GM12878 (cell line): Measurements from ENCODE around the gene ETV4. TPM values are rescaled to one million over a fixed set of nuclear protein-coding genes. Genes with fewer than 3 reads are reported as not detected.

Experiments used
- ATAC-seq: fragments of 200-7000 bp; cut with Tn5 transposase; 3 replicates; pipeline ENCODE4 v1.9.1; 2020; ENCODE audit warnings: mild to moderate bottlenecking, moderate library complexity
- BruUV-seq: library from RNA; stranded (reverse); fragments of 400-500 nt; replicated peaks from 2 replicates; lab custom pipeline; 2021; lab: Mats Ljungman, UMichigan
- CTCF ChIA-PET: fragments of 300-600 bp; sonication (Branson Sonifier 250); formaldehyde crosslinking; extraction: SDS; loops from one replicate; lab custom pipeline; 2021; ENCODE audit warnings: inconsistent platforms; lab: Yijun Ruan, JAX
- POLR2A ChIA-PET: fragments of 350-600 bp; formaldehyde crosslinking; extraction: SDS; loops from one replicate; lab custom pipeline; 2021; ENCODE audit warnings: inconsistent platforms; lab: Charles Lee
- RAD21 ChIA-PET: fragments of 300-600 bp; sonication (Branson Sonifier 250); formaldehyde crosslinking; loops from one replicate; lab custom pipeline; 2023; ENCODE audit warnings: antibody characterized with exemption; ENCODE audit not compliant: unreplicated experiment; lab: Charles Lee
- SMC1A ChIA-PET: fragments of 300-600 bp; sonication (Branson Sonifier 250); formaldehyde crosslinking; loops from one replicate; lab custom pipeline; 2023; ENCODE audit not compliant: unreplicated experiment, uncharacterized antibody; lab: Charles Lee
- DNase-seq: peaks from one replicate; pipeline ENCODE4 v3.0.0-alpha.2; 2011; ENCODE audit warnings: low read depth, low spot score
- FAIRE-seq: peaks from 3 replicates; lab custom pipeline; 2011; peaks lifted over from hg19 to GRCh38; lab: Jason Lieb, UNC
- H2AFZ ChIP-seq: 2 replicates; pipeline ENCODE4 v1.6.0; 2011; ENCODE audit warnings: low read depth, low read length, control low read depth; ENCODE audit not compliant: control insufficient read depth
- H3K27ac ChIP-seq: 2 replicates; pipeline ENCODE4 v1.5.1; 2011; ENCODE audit warnings: control low read depth; ENCODE audit not compliant: control insufficient read depth, insufficient read depth
- H3K27me3 ChIP-seq, 2 experiments: replicated peaks in 1 of 2; 2 replicates each; pipeline versions ENCODE4 v1.6.0 to v1.6.1; 2011; ENCODE audit warnings: low read length in 1 of 2; ENCODE audit not compliant: control insufficient read depth in 2 of 2, insufficient read depth in 2 of 2
- H3K36me3 ChIP-seq, 2 experiments: 2 replicates each; pipeline ENCODE4 v1.5.1; 2011; ENCODE audit warnings: low read length in 1 of 2; ENCODE audit not compliant: control insufficient read depth in 2 of 2, insufficient read depth in 2 of 2
- H3K4me1 ChIP-seq: 2 replicates; pipeline ENCODE4 v1.6.1; 2011; ENCODE audit warnings: mild to moderate bottlenecking, low read length, moderate library complexity, mixed read lengths; ENCODE audit not compliant: control insufficient read depth, insufficient read depth
- H3K4me2 ChIP-seq: 2 replicates; pipeline ENCODE4 v1.6.0; 2011; ENCODE audit warnings: control low read depth; ENCODE audit not compliant: control insufficient read depth, insufficient read depth
- H3K4me3 ChIP-seq: fragments of 200-600 bp; sonication (generic); 2 replicates; pipeline ENCODE4 v1.5.1; 2016
- H3K79me2 ChIP-seq: 2 replicates; pipeline ENCODE4 v1.6.0; 2011; ENCODE audit warnings: low read length; ENCODE audit not compliant: control insufficient read depth, insufficient read depth
- H3K9ac ChIP-seq: 2 replicates; pipeline ENCODE4 v1.8.0; 2011; ENCODE audit warnings: low read length, control low read depth, mixed read lengths; ENCODE audit not compliant: control insufficient read depth, insufficient read depth
- H3K9me3 ChIP-seq: replicated peaks from 3 replicates; pipeline ENCODE4 v1.5.1; 2011; ENCODE audit warnings: mild to moderate bottlenecking, low read length; ENCODE audit not compliant: control insufficient read depth, insufficient read depth
- H4K20me1 ChIP-seq: 2 replicates; pipeline ENCODE4 v1.6.0; 2011; ENCODE audit not compliant: control insufficient read depth, insufficient read depth
- ATF3 ChIP-seq: IDR thresholded peaks from 2 replicates; pipeline ENCODE4 v1.6.1; 2011; ENCODE audit warnings: low read depth, mild to moderate bottlenecking, low read length, moderate library complexity, borderline replicate concordance; ENCODE audit errors: extremely low read depth
- BCL3 ChIP-seq: IDR thresholded peaks from 2 replicates; pipeline ENCODE4 v1.6.1; 2011; ENCODE audit warnings: borderline replicate concordance, low read depth, mild to moderate bottlenecking, moderate library complexity, low read length; ENCODE audit not compliant: insufficient read depth, poor library complexity, severe bottlenecking
- CBX3 ChIP-seq: fragments of 200-600 bp; sonication (generic); IDR thresholded peaks from 2 replicates; pipeline ENCODE4 v1.6.1; 2016; ENCODE audit warnings: low read depth, borderline replicate concordance
- CREB1 ChIP-seq: IDR thresholded peaks from 2 replicates; pipeline ENCODE4 v1.6.1; 2012; ENCODE audit warnings: low read depth, mild to moderate bottlenecking, inconsistent platforms
- ELK1 ChIP-seq: IDR thresholded peaks from 2 replicates; pipeline ENCODE4 v1.6.1; 2012; ENCODE audit warnings: low read depth, low read length, improper control_type of control experiment
- ETV6 ChIP-seq, 2 experiments: fragments of 450-650 bp in 1 of 2; IDR thresholded peaks in 1 of 2; conservative IDR thresholded peaks in 1 of 2; 2 replicates each; pipeline ENCODE4 v1.6.1; 2014; ENCODE audit warnings: antibody characterized with exemption in 1 of 2, borderline replicate concordance in 1 of 2, low read depth in 1 of 2, mild to moderate bottlenecking in 1 of 2, moderate library complexity in 1 of 2
- GATAD2B ChIP-seq: fragments of 450-650 bp; conservative IDR thresholded peaks from 2 replicates; pipeline ENCODE4 v1.6.1; 2017; ENCODE audit warnings: low read depth, mild to moderate bottlenecking, moderate library complexity
- HDGF ChIP-seq: fragments of 450-650 bp; IDR thresholded peaks from 2 replicates; pipeline ENCODE4 v1.6.1; 2016; ENCODE audit warnings: antibody characterized with exemption
- KLF5 ChIP-seq: fragments of 450-650 bp; IDR thresholded peaks from 2 replicates; pipeline ENCODE4 v1.6.1; 2014; ENCODE audit warnings: mild to moderate bottlenecking; ENCODE audit not compliant: partially characterized antibody
- PAX8 ChIP-seq: fragments of 450-650 bp; IDR thresholded peaks from 2 replicates; pipeline ENCODE4 v1.6.1; 2017; ENCODE audit warnings: mild to moderate bottlenecking, moderate library complexity
- SIN3A ChIP-seq: IDR thresholded peaks from 2 replicates; pipeline ENCODE4 v1.6.1; 2012; ENCODE audit warnings: low read depth, low read length, improper control_type of control experiment
- SMAD1 ChIP-seq: fragments of 450-650 bp; IDR thresholded peaks from 2 replicates; pipeline ENCODE4 v1.6.1; 2018; ENCODE audit warnings: mild to moderate bottlenecking, low read depth; ENCODE audit not compliant: partially characterized antibody
- TCF7 ChIP-seq: IDR thresholded peaks from 2 replicates; pipeline ENCODE4 v1.6.1; 2014; ENCODE audit warnings: antibody characterized with exemption, borderline replicate concordance
- ZNF217 ChIP-seq: fragments of 450-650 bp; IDR thresholded peaks from 2 replicates; pipeline ENCODE4 v1.6.1; 2017; ENCODE audit warnings: antibody characterized with exemption, mild to moderate bottlenecking
- WGBS: methylation state at CpG from one replicate; pipeline ENCODE4 v1.1.6; 2016; ENCODE audit warnings: low lambda C conversion rate; ENCODE audit not compliant: insufficient replicate concordance, insufficient coverage; ENCODE audit errors: missing lambda C conversion rate; 5-methylcytosine and 5-hydroxymethylcytosine counted together
- in situ Hi-C: fragments of 300-500 bp; cut with MboI; formaldehyde crosslinking; loops from 9 replicates; pipeline ENCODE4 v1.14.3; 2018; ENCODE audit warnings: mixed read lengths
- intact Hi-C: fragments of 100-400 bp; cut with micrococcal nuclease; formaldehyde crosslinking; loops from one replicate; pipeline ENCODE4 v1.14.2; 2022; ENCODE audit not compliant: unreplicated experiment
- polyA plus RNA-seq, 11 experiments: library from polyadenylated mRNA; depleted of rRNA in 4 of 11; unstranded in 6 of 11; stranded (reverse) in 5 of 11; fragments of >200 nt; fragmentation: Nextera tagmentation in 4 of 11; fragmentation: Illumina TruSeq in 1 of 11; extraction: Ambion mirVana in 4 of 11; extraction: Trizol in 1 of 11; gene quantifications; 1 replicate in 1 of 11; 2 replicates in 10 of 11; pipeline versions ENCODE4 v1.2.1 to v1.2.3, GENCODE V29; 2011 to 2016; ENCODE audit warnings: inconsistent platforms in 2 of 11, missing spikeins in 2 of 11, low read depth in 1 of 11
- total RNA-seq, 4 experiments: library from RNA; depleted of rRNA in 3 of 4; stranded (reverse); fragments of >200 nt in 3 of 4; fragmentation: Illumina TruSeq in 1 of 4; extraction: Trizol in 1 of 4; gene quantifications; 2 replicates each; pipeline versions ENCODE4 v1.2.1 to v1.2.3, GENCODE V29; 2013 to 2021
- TF ChIP-seq, protein P1 (sequence below): fragments of 150-350 bp; IDR thresholded peaks from 2 replicates; pipeline ENCODE4 v1.6.1; 2014; ENCODE audit warnings: mild to moderate bottlenecking, low read depth, low read length

Gene ETV4
- total and polyA plus RNA-seq, 10 of the 15 experiments (the other 5 are each of a cell fraction or from before 2014, with no cell fraction given) = 0.19 to 14.5 (median 1.8) TPM

DNA sequence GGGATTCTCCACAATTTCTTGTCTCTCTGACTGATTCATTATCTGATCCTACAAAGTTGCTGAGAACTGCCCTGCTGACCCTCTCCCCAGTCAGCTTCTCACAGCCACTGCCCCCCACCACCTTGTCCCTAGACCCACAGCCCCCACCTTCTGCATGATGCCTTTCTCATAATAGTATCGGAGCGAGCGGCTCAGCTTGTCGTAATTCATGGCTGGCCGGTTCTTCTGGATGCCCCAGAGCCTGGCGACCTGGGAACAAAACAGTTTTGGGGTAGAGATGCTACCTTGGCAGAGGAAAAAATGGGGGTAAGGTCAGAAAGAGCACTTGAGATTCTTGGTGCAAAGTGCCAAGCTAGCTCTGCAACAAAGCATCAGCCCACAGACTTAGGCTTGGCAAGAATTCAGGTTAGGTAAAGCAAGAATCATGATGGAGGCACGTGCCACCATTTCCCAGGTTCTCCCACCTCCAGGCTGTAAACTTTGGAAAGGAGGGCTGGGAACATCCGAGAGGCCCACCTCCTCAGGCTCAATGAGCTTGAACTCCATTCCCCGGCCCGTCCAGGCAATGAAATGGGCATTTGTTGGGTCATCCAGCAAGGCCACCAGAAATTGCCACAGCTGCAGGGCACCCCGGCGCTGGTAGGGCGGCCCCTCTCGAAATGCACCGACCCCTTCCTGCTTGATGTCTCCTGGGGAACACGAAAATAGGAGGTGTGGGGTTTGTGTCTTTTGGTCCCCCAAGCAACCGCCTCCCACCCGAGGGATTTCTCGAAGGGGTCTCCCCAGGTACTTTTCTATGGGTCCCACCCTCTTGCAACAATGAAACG, 16.9 kb downstream of the ETV4 start:
- 88% methylated on average over 20 of the region's 20 CpGs for WGBS
- BruUV-seq = no TSS peak
- ChIA-PET RAD21 (interaction anchor here (0.5 kb wide), 1 partner anchor 138 kb away, joined by 3 read pairs; no protein-coding TSS in a partner anchor), POLR2A (no interaction called here), CTCF (interaction anchor here (0.6 to 1.0 kb wide), 3 partner anchors 12 to 144 kb away, joined by 3 to 5 read pairs (median 3); no protein-coding TSS in a partner anchor), SMC1A (interaction anchor here (1.0 kb wide), 1 partner anchor 15 kb away, joined by 3 read pairs; no protein-coding TSS in a partner anchor)
- Histone ChIP-seq H2AFZ (no peak overlapping the region), H4K20me1 (no peaks in the 10 kb centered on the region), H3K9me3 (no peaks in the 10 kb centered on the region), H3K4me3 (no peak overlapping the region), H3K79me2 (no peaks in the 10 kb centered on the region), H3K27ac (no peak overlapping the region), H3K4me2 (no peak overlapping the region), H3K9ac (no peak overlapping the region), H3K36me3 (peaks cover 7 to 11% of the 10 kb centered on the region in 2 experiments), H3K27me3 (no peaks in the 10 kb centered on the region), H3K4me1 (no peaks in the 10 kb centered on the region)
- in situ Hi-C loops = no loop called here
- intact Hi-C loops = no loop called here
- ATAC-seq (no peak), FAIRE-seq (no peak), DNase-seq (no peak)
- TF ChIP-seq BCL3 = no peak
- no peak for TF ChIP-seq CBX3
- TF ChIP-seq TCF7 = no peak
- no peak for TF ChIP-seq ETV6 (conservative IDR thresholded peaks at IDR 0.05 in 1 of 2, IDR thresholded peaks at IDR 0.05 in 1 of 2; ENCODE audit: borderline replicate concordance in 1 of 2, low read depth in 1 of 2)
- TF ChIP-seq ATF3 = no peak
- TF ChIP-seq HDGF = no peak
- no peak for TF ChIP-seq ZNF217
- TF ChIP-seq KLF5 = no peak
- TF ChIP-seq SIN3A = no peak
- TF ChIP-seq ELK1 = no peak
- no peak for TF ChIP-seq CREB1
- no peak for TF ChIP-seq PAX8
- TF ChIP-seq GATAD2B = no peak
- no peak for TF ChIP-seq SMAD1
- TF ChIP-seq, protein P1, sequence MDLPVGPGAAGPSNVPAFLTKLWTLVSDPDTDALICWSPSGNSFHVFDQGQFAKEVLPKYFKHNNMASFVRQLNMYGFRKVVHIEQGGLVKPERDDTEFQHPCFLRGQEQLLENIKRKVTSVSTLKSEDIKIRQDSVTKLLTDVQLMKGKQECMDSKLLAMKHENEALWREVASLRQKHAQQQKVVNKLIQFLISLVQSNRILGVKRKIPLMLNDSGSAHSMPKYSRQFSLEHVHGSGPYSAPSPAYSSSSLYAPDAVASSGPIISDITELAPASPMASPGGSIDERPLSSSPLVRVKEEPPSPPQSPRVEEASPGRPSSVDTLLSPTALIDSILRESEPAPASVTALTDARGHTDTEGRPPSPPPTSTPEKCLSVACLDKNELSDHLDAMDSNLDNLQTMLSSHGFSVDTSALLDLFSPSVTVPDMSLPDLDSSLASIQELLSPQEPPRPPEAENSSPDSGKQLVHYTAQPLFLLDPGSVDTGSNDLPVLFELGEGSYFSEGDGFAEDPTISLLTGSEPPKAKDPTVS = no peak
